ENCODE data around the gene CNN3. TPM values are rescaled to one million over a fixed set of nuclear protein-coding genes. Genes with fewer than 3 reads are reported as not detected.

Gene CNN3
- total RNA-seq, 1 experiment from 2014 or later = 183 TPM

GRCh38 chr1:94947437-94947836 lies 20.5 kb upstream of the CNN3 start (continued):
- TF ChIP-seq HMGXB4 (CRISPR knock-in tag; IDR thresholded peaks at IDR 0.05) (no peak), ZNF671 (CRISPR knock-in tag; IDR thresholded peaks at IDR 0.05) (no peak), SMAD3 (CRISPR knock-in tag; IDR thresholded peaks at IDR 0.05; ENCODE audit: borderline replicate concordance) (no peak), IRF2 (CRISPR knock-in tag; IDR thresholded peaks at IDR 0.05; ENCODE audit: borderline replicate concordance, low read depth) (no peak), ELF4 (CRISPR knock-in tag; IDR thresholded peaks at IDR 0.05; ENCODE audit: low read depth) (no peak), NFATC4 (CRISPR knock-in tag; IDR thresholded peaks at IDR 0.05) (no peak), FOXK1 (CRISPR knock-in tag; IDR thresholded peaks at IDR 0.05) (no peak)
- TF ChIP-seq, protein P1, sequence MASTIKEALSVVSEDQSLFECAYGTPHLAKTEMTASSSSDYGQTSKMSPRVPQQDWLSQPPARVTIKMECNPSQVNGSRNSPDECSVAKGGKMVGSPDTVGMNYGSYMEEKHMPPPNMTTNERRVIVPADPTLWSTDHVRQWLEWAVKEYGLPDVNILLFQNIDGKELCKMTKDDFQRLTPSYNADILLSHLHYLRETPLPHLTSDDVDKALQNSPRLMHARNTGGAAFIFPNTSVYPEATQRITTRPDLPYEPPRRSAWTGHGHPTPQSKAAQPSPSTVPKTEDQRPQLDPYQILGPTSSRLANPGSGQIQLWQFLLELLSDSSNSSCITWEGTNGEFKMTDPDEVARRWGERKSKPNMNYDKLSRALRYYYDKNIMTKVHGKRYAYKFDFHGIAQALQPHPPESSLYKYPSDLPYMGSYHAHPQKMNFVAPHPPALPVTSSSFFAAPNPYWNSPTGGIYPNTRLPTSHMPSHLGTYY (CRISPR knock-in tag; IDR thresholded peaks at IDR 0.05) = no peak

DNA sequence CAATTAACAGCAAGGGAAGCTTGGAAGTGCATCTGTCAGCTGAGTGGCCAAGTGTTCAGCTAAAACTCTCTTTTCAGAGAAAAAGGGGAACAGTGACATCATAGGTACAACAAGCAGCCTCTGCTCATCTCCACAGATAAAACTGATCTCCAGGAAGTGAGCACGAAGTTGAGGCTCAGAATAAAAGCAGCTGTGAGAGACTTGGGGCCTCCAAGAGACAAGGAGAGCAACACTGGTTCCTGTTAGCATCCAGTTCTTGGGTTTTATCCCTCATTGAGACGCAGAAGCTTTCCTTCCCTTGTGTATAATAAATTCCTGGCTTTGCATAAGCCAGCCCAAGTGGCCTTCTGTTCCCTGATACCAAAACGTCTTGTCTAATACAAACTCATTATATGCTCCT lies 20.0 kb upstream of the CNN3 start:
- no peaks in the 10 kb centered on the region for H3K4me1 Mint-ChIP-seq
- DNase-seq (ENCODE audit: low spot score) (no peak), ATAC-seq (no peak)
- no peak overlapping the region for H3K4me3 Mint-ChIP-seq
- no peak overlapping the region for H3K27ac Mint-ChIP-seq
- TF ChIP-seq OVOL2 (CRISPR knock-in tag; IDR thresholded peaks at IDR 0.05; ENCODE audit: borderline replicate concordance) (no peak), PRRX2 (CRISPR knock-in tag; IDR thresholded peaks at IDR 0.05) (no peak), ZNF121 (CRISPR knock-in tag; IDR thresholded peaks at IDR 0.05) (no peak), ETV6 (CRISPR knock-in tag; IDR thresholded peaks at IDR 0.05) (no peak), ZBTB21 (CRISPR knock-in tag; IDR thresholded peaks at IDR 0.05; ENCODE audit: borderline replicate concordance) (no peak), ZNF281 (CRISPR knock-in tag; IDR thresholded peaks at IDR 0.05) (no peak), ELF4 (CRISPR knock-in tag; IDR thresholded peaks at IDR 0.05; ENCODE audit: low read depth) (no peak)
- TF ChIP-seq, protein P2, sequence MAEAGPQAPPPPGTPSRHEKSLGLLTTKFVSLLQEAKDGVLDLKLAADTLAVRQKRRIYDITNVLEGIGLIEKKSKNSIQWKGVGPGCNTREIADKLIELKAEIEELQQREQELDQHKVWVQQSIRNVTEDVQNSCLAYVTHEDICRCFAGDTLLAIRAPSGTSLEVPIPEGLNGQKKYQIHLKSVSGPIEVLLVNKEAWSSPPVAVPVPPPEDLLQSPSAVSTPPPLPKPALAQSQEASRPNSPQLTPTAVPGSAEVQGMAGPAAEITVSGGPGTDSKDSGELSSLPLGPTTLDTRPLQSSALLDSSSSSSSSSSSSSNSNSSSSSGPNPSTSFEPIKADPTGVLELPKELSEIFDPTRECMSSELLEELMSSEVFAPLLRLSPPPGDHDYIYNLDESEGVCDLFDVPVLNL (CRISPR knock-in tag; IDR thresholded peaks at IDR 0.05; ENCODE audit: borderline replicate concordance, low read depth) = no peak
- H3K27me3 Mint-ChIP-seq (ENCODE audit: low read depth) = no peaks in the 10 kb centered on the region
- CTCF ChIA-PET = interaction anchor here (1.4 kb wide), 1 partner anchor 97 kb away, joined by 4 read pairs; no protein-coding TSS in a partner anchor
- POLR2A ChIA-PET = no interaction called here
- no peaks in the 10 kb centered on the region for H3K36me3 Mint-ChIP-seq
- no peaks in the 10 kb centered on the region for H3K9me3 Mint-ChIP-seq

DNA sequence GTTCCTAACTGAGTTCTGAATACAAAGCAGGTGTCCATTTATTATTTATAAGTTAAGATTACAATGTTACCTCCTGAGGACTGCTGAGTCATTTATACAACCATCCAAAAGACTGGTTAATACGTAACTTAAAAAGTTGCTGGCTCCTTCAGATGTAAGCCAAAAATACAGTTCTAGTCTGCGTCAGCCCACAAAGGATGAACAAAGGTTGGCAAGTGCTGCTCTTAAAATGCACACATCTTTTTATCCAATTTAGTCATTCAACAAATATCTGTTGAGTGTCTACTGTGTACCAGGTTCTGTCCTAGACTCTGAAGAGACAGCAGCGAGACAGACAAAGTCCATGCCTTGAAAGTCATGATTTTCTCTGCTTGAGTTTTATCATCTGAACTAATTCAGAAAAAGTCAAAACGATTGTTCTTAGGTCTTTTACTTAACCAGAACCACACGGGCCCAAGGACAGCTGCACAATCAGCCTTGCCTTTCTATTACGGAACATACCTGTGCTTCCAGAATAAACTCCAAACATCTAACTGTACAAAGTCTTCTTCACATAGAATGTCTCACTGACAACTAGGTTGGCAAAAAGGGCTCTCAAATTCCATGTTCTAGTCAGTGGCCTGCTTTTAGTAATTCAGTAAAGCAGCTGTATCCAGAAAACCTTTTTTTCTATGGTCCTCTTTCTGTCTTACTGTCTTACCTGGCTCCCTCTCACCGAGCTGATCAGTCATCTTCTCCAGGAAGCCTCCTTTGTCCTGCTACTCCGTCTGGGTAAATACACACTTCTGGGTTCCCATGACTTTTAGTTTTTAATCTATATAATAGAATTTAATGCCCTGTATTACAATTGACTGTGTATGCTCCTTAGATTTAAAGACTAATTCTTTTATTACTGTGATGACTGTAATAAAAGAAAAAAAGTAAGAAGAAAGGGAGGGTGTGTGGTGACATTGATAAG lies 15.5 kb upstream of the CNN3 start:
- no peak overlapping the region for H3K27ac Mint-ChIP-seq
- no peak for ATAC-seq
- POLR2A ChIA-PET = no interaction called here
- TF ChIP-seq TCF7 (CRISPR knock-in tag; IDR thresholded peaks at IDR 0.05; ENCODE audit: low read depth) = no peak
- no peak for TF ChIP-seq NR1H2 (CRISPR knock-in tag; IDR thresholded peaks at IDR 0.05)
- TF ChIP-seq ELF4 (CRISPR knock-in tag; IDR thresholded peaks at IDR 0.05; ENCODE audit: low read depth) = no peak
- no peak for TF ChIP-seq IRF1 (CRISPR knock-in tag; IDR thresholded peaks at IDR 0.05)
- TF ChIP-seq ZNF396 (CRISPR knock-in tag; IDR thresholded peaks at IDR 0.05; ENCODE audit: borderline replicate concordance) = no peak
- no peak for TF ChIP-seq HMGXB4 (CRISPR knock-in tag; IDR thresholded peaks at IDR 0.05)
- TF ChIP-seq, protein P3, sequence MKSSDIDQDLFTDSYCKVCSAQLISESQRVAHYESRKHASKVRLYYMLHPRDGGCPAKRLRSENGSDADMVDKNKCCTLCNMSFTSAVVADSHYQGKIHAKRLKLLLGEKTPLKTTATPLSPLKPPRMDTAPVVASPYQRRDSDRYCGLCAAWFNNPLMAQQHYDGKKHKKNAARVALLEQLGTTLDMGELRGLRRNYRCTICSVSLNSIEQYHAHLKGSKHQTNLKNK (CRISPR knock-in tag; IDR thresholded peaks at IDR 0.05) = no peak
- no peak for TF ChIP-seq ETV6 (CRISPR knock-in tag; IDR thresholded peaks at IDR 0.05)

More for the DNA sequence above, 15.5 kb upstream of the CNN3 start:
- H3K4me1 Mint-ChIP-seq = peaks cover 10% of the 10 kb centered on the region
- no peak for DNase-seq (ENCODE audit: low spot score)
- no peaks in the 10 kb centered on the region for H3K9me3 Mint-ChIP-seq
- no peak overlapping the region for H3K4me3 Mint-ChIP-seq
- CTCF ChIA-PET = no interaction called here
- no peaks in the 10 kb centered on the region for H3K36me3 Mint-ChIP-seq
- no peaks in the 10 kb centered on the region for H3K27me3 Mint-ChIP-seq (ENCODE audit: low read depth)
